NOMO-1 treated with DMSO at 0.1 percent for 48 hours (cell line): ENCODE results near the gene VAPB.
"Not testable (repeated sequence)": the region's sequence is repeated elsewhere in the genome, so short reads cannot be mapped to it uniquely, and the experiment has no call there.

Source experiments
- DNase-seq: peaks from one replicate; lab custom pipeline; 2025; ENCODE audit not compliant: unreplicated experiment; lab: John Stamatoyannopoulos, UW

The VAPB gene, protein sequence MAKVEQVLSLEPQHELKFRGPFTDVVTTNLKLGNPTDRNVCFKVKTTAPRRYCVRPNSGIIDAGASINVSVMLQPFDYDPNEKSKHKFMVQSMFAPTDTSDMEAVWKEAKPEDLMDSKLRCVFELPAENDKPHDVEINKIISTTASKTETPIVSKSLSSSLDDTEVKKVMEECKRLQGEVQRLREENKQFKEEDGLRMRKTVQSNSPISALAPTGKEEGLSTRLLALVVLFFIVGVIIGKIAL

DNA sequence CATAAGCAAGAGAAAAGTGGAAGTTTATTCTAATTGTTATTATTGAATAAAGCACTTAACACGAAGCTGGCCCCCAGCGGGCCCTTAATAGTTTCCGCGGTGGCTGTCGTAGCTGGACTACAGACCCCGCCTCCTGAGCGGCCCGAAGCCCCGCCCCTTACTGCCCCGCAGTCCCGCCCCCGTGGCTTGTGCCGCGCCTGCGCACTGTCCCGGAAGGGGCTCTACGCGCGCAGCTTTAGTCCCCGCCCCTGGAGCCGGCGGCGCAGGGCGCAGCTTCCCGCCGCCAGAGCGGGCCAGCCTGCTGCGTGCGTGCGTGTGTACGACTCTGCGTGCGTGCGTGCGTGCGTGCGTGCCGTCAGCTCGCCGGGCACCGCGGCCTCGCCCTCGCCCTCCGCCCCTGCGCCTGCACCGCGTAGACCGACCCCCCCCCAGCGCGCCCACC is at the start of gene VAPB:
TSS of gene VAPB (plus strand) at position 348 of the 442 bp plus-strand sequence. CDS start 231 bp downstream, outside the sequence.
- peak; percentile 92 for DNase-seq

DNA sequence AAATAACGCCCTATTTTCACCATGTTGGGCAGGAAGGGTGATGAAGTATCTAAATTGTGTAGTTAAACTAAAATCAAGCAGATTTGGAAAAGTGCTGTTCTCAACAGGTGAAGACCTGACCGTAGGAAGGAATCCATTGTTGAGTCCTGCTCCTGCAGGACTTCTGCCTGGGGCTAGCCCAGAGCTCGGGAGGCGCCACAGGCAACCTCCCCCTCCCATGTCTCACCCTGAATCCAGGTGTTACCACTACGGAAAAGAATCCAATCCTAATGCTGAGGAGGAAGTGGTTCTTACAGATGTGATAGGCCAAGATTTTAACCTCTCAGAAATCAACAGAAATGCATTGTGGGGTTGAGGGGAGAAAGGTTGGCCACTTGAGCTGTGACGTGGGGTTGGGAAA is 49.3 kb upstream of the VAPB start:
- no peak for DNase-seq

DNA sequence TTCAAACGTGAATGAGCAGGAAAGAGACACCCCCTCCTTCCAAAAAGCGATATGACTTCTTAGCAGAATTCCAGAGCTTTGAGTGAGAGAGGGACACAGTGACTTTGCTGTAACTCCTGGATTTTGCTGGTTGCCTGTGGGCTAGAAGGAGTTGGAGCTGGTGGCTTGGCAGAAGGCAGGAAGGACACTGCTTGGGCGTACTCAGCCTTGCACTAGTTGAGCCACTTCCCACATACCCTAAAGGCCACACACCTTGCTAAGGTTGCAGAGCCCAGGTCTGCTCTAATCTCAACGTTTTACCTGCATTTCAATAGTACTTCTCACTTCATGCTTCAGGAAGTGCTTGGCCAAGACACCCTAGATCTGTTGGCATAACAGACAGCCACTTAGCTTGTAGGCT is 48.9 kb upstream of the VAPB start:
- no peak for DNase-seq

DNA sequence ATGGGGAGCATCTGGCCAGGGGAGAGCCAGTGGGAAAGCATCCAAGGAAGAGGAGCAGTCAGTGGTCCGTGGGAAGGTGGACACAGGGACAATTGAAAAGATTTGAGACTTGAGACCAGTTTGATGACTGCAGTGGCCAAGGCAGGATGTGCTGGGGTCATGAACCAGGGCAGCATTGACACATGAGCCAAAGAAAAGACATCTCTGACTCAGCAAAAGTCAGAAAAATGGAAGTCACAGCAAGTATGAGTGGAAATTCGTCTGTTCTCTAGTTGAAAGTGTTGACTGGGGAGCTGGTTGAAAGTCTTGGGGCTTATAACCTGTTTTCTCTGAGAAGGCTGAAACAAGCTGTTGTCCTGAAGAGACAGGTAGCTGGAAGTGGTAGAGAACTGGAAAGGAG is 48.2 kb upstream of the VAPB start:
- DNase-seq: no peak

DNA sequence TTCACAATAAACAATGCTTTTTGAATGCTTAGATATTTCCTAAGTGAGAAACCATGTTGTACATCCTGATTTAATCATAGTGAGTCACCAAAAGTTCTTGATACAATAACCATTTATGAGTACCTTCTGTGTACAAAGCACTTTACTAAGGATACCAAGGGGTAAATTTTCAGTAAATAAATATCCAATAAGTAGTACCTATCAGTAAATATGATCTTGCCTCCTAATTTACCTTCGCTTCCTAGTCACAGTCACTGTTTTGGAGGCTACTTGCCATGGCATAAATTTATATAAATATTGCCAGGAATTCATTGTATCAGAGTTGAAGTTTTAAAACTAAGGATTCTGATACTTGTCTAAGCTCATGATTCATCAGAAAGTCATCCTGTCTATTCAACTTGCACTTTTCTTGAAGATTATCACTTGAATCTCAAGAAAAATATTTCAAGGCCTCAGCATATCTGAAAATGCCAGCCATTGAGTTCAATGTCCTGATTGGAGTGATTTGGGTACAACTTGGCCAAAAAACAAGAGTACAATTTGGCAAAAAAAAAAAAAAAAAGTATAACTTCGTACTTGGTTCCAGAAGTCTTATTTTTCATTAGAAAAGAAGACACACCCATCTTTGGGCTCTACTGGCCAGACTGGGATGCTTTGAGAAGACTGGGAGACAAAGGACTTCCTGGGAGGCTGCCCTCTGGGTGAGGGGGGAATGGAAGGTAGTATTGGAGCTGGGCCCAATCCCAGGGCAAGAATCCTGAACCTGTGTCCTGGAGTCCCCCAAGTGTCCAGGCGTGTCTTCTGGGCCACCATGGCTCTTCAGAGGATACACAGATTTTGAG is 46.7 kb upstream of the VAPB start:
- DNase-seq: no peak

DNA sequence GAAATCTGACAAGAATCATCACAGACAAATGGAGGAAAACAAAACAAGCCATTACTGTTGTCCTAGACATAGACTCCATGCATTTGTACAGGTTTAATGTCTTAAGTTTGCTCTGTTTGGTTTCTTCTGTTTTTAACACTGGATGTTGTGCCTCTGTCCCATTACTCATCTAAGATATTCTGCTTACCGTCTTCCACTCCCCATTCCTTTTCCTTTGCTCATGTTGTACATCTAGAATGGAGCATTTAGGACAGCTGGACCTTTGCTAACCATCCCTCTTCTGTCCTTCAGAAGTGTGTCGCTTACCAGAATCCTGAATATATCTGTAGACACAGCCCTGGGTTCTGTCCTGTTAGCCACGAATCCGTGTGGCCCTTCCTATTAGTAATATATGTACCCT is 44.3 kb upstream of the VAPB start:
- DNase-seq: no peak

DNA sequence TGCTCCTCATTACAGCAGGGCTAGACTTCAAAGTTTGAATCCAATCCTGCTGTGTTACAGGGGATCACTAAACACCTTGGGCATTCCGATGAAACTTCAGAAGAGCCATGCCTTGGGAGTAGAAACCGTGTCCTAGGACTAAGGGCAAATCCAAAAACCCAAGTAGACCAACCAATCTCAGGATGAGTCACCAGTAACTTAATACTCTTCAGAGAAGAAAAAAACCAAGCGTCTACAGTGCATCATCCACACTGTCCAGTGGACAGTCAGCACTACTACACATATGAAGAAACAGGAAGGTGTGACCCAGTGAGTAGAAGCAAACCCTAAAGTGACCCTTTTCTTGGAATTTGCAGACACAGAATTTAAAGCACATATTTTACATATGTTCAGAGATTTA is 39.5 kb upstream of the VAPB start:
- no peak for DNase-seq

DNA sequence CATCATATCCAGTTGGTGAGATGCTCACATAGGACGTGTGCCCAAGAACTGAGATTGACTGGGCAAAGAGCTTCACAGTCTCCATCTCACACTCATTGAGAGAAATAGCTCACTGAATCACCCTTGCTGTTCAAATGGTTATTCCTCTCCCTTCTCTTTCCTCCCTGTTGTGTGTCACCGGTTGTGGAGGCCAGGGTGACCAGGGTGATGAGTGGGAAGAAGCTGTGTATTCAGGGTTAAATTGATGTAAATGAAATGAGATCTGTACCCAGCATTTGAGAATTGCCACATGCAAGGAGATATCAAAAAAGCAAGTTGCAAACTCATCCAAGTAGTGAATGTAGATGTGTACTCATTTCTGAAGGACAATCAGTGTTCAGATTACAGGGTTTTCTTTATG is 36.6 kb upstream of the VAPB start:
- DNase-seq: no peak

DNA sequence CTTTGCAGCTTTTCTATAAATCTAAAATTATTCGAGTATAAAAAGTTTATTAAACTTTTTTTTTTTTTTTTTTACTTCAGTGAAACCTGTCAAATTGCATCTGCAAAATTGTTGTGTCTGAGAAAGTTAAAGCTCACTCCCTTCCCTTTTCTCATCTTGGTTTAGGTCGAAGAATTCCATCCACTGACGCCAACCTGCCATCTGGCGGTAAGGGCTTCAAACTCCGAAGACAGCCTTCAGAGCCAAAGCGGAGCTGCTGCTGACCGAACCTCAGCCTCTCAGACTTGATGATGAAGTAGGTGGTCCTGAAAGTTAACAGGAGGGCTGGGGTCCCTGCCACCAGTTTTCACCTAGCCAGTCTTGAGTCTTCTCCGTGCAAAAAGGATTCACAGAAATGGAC is 29.6 kb upstream of the VAPB start:
- no peak for DNase-seq

DNA sequence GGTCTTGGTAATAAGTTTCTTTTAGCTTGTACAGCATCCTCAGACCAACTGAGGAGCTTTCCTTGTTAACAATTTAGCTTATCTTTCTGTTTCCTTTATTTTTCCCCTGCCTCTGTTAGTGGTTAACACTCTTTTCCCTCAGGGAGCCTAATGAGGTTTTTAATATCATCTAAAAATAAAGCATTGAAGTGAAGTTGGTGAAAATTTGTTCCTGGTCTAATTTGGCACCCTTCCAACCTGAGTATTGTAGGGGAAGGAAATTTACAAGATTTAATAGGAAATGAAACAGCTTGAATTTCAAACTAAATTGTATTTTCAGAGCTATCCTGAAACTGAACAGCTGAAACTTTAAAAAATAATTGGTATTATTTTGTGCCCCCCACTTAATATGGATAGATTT is 28.1 kb upstream of the VAPB start:
- DNase-seq: no peak

DNA sequence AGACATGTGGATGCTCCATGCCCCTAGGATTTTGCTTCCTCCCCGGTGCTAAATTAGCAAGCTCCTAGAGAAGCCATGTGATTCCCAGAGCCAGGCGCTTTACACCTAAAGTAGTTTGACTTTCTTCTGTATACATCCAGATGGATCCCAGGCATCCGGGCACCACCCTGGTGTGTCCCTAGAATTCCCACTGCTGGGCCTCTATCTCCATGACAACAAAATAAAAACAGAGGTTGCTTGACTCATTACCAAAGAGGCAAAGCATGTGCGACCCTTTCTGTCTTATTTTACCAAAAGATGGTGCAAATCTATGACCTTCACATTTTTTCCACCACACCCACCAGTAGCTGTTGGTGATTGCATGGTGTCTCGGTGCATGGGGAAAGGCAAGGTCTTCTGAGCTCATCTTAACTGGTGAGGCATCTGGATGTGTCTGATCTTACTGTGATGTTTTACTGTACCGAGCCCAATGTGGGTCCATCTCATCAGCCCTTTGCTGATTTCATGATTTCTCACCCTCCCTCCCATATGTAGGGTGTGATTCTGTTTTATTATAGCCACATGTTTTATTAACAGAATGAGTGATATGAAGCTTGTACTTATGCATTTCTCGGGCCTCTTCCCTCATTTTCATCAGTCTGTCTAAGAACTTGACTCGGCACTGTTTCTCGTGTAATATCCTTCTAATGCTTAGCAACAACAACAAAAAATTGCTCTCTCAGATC is 27.4 kb upstream of the VAPB start:
- no peak for DNase-seq

DNA sequence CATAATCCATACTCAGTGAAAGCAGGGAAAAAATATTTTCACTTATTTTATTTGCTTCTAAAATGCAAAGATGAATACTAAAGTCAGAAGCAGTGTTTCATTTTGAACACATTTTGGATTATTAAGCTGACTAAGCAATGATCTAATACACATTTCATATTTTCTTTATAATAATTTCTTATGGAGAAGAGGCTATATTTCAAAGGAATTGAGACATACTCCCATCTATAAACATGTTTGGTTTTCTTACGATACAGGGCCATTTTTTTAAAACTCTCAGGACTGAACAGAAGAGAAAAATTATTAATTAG is 26.9 kb upstream of the VAPB start:
- no peak for DNase-seq

DNA sequence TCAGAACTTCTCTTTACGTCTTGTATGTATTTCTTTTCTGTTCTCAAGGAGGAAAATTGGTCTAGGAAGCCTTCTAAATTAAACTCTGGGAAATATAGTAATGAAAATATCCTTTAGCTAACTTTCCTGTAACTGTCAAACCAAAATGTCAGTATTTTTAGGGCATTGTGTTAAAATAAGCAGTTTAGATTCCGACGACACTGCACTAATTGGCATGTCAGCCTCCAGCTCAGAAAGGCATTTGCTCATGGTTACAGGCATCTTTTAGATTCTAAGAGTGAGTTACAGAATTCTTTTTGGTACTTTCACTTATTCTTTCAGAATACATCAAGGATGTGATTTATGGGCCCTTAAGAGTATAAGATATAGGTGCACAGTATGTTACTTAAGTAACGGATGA is 26.1 kb upstream of the VAPB start:
- DNase-seq: no peak

DNA sequence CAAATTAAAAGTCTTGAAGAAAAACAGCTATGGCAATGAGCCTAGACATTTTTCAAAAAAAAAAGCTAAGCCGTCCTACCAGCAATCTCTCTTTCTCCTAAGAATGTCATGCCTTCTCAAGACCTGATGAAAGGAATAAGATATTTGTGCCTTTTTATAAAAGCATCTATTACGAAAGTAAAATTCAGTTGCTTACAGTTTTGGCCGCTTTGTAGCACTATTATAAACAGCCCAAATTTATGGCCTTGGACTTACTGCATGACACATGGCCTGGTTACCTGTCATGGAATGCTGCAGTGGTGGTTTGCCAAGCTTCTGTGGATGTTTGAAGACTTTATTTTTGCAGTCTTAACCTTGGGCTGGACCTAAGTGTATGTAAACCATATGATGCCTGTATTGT is 22.2 kb upstream of the VAPB start:
- no peak for DNase-seq

DNA sequence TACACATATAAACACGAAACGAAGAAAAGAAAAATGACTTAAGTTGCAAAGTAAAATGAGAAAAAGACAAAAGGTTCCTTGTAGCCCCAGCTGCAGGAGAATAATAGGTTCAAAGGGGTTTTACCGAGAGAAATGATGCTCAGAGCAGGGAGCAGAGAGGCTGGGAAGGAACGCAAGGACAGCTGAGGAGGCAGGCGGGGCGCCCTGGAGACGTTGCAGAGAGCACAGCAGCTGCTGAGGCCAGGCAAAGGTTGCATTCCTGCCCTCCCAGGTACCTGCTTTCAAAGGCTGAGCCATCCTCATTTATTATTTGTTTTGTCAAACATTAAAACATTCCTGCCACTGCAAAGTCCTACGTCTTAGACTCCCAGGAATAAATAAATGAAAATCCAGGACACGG is 16.2 kb upstream of the VAPB start:
- DNase-seq: no peak

DNA sequence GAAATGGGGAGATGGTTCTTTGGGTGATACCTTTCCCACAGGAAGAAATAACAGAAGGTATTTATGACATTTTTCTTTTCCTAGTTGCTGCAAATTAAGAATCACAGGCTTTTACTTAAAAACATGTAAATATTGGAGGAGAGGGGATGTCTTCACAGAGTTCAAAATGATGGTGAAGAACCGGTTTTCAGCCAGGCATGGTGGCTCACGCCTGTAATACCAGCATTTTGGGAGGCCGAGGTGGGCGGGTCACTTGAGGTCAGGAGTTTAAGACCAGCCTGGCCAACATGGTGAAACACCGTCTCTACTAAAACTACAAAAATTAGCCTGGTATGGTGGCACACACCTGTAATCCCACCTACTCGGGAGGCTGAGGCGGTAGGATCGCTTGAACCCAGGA is 15.7 kb upstream of the VAPB start:
- DNase-seq: not testable (repeated sequence)

DNA sequence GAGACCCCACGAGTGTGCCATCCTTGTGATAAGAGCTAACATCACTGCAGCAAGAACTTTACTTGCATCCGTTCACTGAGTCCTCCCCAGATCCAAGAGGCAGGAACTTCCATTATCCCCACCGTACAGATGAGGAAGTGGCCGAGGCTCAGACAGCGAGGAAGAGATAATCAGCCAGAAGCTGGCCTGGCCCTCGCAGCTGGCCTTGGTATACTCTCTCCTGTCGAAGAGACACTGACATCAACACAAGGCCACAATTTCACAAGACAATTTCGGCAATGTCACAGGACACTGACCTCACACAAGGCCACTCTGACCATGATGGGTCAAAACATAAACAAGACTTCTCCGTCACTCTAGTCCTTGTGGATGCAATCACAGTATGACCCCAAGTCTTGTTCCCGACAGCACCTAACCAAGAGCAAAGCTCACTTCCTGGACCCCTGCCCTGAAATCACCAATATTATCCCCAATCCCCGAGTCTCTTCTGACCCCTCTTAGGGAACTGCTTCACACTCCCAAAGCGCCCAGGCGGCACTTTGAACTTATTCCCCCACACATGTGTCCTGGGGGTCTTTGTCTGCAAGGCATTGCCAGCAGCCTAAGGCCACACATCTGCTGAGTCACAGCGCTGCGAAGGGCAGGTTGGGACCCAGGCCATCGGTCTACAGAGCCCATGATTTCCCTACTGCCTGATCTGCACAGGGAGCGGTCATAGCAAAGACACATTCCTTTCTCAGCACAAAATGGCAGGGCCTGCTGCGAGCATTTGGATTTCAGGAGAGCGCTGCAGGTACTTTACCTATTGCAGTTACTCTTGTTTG is 14.8 kb upstream of the VAPB start:
- DNase-seq: no peak

DNA sequence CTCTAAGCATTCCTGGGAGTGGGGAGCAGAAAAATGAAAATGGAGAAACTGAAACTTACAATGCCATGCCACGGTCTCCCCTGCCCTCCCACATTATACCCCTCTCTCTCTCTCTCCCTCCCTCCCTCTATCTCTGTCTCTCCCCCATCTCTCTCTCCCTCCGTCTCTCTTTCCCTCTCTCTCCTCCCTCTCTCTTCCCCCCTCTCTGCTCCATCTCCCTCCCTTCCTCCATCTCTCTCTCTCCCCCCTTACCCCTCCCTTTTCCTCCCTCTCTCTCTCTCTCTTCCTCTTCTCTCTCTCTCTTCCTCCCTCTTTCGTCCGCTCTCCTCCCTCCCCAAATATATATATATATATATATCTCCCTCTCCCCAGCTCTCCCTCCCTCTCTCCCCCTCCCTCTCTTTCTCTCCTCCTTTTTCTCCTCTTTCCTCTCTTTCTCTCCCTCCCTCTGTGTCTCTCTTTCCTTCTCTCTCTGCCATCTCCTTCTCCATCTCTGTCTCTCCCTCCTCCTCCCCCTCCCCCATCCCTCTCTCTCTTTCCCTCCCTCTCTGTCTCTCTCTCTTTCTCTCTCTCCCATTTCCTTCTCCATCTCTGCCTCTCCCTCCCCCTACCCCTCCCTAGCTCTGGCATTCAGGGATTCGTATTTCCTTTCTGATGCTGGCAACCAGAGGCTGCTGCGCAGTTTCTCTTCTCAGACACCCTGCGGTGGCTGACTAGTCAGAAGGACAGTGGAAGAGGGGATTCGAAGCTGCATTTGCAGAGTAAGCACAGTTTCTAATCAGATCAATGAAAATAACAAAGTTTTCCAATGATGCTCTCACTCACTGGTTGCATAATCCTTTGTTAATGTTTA is 13.9 kb upstream of the VAPB start:
- no peak for DNase-seq

DNA sequence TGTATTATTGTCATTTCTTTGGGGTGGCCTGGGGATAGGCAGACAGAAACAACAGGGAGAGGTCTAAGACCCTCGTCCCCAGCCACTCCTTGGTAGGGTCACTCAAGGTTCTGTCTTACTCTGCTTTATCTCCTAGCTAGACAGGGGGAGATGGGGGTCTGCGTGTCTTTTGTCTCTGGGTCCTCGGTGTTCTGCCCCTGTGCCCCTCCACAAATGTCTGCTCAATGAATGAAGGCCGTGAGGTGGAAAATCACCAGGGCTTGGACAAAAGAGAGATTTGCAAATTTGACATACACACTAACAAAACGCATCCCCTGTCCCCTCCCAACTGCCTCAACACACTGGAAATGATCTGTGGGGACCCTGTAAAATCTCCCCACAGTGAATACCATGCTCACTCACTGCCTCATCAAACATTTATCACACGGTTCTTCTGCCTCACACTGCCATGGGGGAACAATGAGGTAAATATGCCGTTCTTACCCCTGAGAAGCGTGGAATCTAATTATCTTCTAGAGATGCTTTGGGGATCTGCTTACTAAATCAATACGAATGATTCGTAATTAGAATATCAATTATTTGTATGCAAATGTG is 13.2 kb upstream of the VAPB start:
- no peak for DNase-seq

DNA sequence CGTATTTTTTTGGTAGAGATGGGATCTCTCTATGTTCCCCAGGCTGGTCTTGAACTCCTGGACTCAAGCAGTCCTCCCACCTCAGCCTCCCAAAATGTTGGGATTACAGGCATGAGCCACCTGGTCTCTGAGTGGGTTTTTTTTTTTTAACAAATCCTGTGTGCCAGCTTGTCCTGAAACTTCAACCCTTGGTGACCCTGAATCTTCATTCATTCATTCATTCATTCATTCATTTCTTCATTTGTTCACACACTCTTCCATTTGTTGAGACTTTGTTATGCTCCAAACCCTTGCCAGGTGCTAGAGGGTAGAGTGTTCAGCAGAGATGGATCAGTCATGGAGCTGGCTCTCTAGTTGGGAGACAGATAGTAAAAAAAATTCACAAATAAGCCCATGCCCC is 12.0 kb upstream of the VAPB start:
- DNase-seq: no peak
